WTC11 (cell line): ENCODE results near the gene RGMB. TPM values are rescaled to one million over a fixed set of nuclear protein-coding genes. Genes with fewer than 3 reads are reported as not detected.

Experiments
- ATAC-seq: fragments of 200-7000 bp; cut with Tn5 transposase; 2 replicates; pipeline ENCODE4 v1.10.0; 2021; ENCODE audit warnings: mild to moderate bottlenecking, moderate library complexity
- CTCF ChIA-PET: fragments of 300-600 bp; sonication (Branson Sonifier 250); formaldehyde crosslinking; loops from one replicate; lab custom pipeline; 2021; ENCODE audit warnings: antibody characterized with exemption; lab: Charles Lee
- POLR2A ChIA-PET: fragments of 350-600 bp; sonication (Branson Sonifier 250); formaldehyde crosslinking; loops from one replicate; lab custom pipeline; 2021; ENCODE audit warnings: antibody characterized with exemption; lab: Charles Lee
- DNase-seq: peaks from one replicate; pipeline ENCODE4 v3.0.0; 2021; ENCODE audit warnings: low spot score
- H3K27ac Mint-ChIP-seq: 2 replicates; pipeline ENCODE4 v1.8.0; 2021; ENCODE audit warnings: mixed read lengths
- H3K27me3 Mint-ChIP-seq: 2 replicates; pipeline ENCODE4 v1.8.0; 2021; ENCODE audit warnings: low read depth, mild to moderate bottlenecking, moderate library complexity, mixed read lengths
- H3K36me3 Mint-ChIP-seq: 2 replicates; pipeline ENCODE4 v1.8.0; 2021; ENCODE audit warnings: mixed read lengths
- H3K4me1 Mint-ChIP-seq: 2 replicates; pipeline ENCODE4 v1.8.0; 2022; ENCODE audit warnings: mixed read lengths
- H3K4me3 Mint-ChIP-seq: 2 replicates; pipeline ENCODE4 v1.8.0; 2021; ENCODE audit warnings: mild to moderate bottlenecking, moderate library complexity, mixed read lengths
- H3K9me3 Mint-ChIP-seq: 2 replicates; pipeline ENCODE4 v1.8.0; 2021; ENCODE audit warnings: mixed read lengths
- FOXK1 ChIP-seq: sonication (generic); formaldehyde crosslinking; IDR thresholded peaks from 2 replicates; pipeline ENCODE4 v1.8.0; 2022; ENCODE audit warnings: mild to moderate bottlenecking, moderate library complexity, missing genetic modification reagents
- GABPB1 ChIP-seq: sonication (generic); formaldehyde crosslinking; IDR thresholded peaks from 2 replicates; pipeline ENCODE4 v1.8.1; 2023; ENCODE audit warnings: mild to moderate bottlenecking, missing genetic modification reagents
- HMGA2 ChIP-seq: fragments of 250-450 bp; sonication (Bioruptor Pico); IDR thresholded peaks from 2 replicates; pipeline ENCODE4 v1.4.0; 2021; ENCODE audit warnings: mild to moderate bottlenecking, moderate library complexity
- KAT7 ChIP-seq: sonication (generic); formaldehyde crosslinking; IDR thresholded peaks from 2 replicates; pipeline ENCODE4 v1.8.1; 2023; ENCODE audit warnings: missing genetic modification reagents, mild to moderate bottlenecking, borderline replicate concordance
- NFYB ChIP-seq: sonication (generic); formaldehyde crosslinking; conservative IDR thresholded peaks from 2 replicates; pipeline ENCODE4 v1.8.0; 2022; ENCODE audit warnings: low read depth, missing genetic modification reagents
- NR1H2 ChIP-seq: sonication (generic); formaldehyde crosslinking; IDR thresholded peaks from 2 replicates; pipeline ENCODE4 v1.9.0; 2021; ENCODE audit warnings: mild to moderate bottlenecking, moderate library complexity, missing genetic modification reagents
- NR2C2 ChIP-seq: sonication (generic); formaldehyde crosslinking; IDR thresholded peaks from 2 replicates; pipeline ENCODE4 v1.8.0; 2022; ENCODE audit warnings: mild to moderate bottlenecking, missing genetic modification reagents
- PRRX2 ChIP-seq: fragments of 250-450 bp; sonication (Bioruptor Pico); IDR thresholded peaks from 2 replicates; pipeline ENCODE4 v1.8.0; 2021; ENCODE audit warnings: mild to moderate bottlenecking
- RELA ChIP-seq: sonication (generic); formaldehyde crosslinking; IDR thresholded peaks from 2 replicates; pipeline ENCODE4 v1.8.1; 2022; ENCODE audit warnings: missing genetic modification reagents, mild to moderate bottlenecking, borderline replicate concordance
- SP1 ChIP-seq: sonication (generic); formaldehyde crosslinking; conservative IDR thresholded peaks from 2 replicates; pipeline ENCODE4 v1.8.1; 2022; ENCODE audit warnings: missing genetic modification reagents
- ZBTB21 ChIP-seq: sonication (generic); formaldehyde crosslinking; IDR thresholded peaks from 2 replicates; pipeline ENCODE4 v1.8.1; 2023; ENCODE audit warnings: mild to moderate bottlenecking, missing genetic modification reagents, borderline replicate concordance
- total RNA-seq: library from RNA; stranded (reverse); gene quantifications from 3 replicates; pipeline ENCODE4 v1.2.3, GENCODE V29; 2021
- TF ChIP-seq, protein P1 (sequence below): fragments of 250-450 bp; sonication (Bioruptor Pico); conservative IDR thresholded peaks from 2 replicates; pipeline ENCODE4 v1.9.0; 2021; ENCODE audit warnings: mild to moderate bottlenecking
- TF ChIP-seq, protein P2 (sequence below): sonication (generic); formaldehyde crosslinking; conservative IDR thresholded peaks from 2 replicates; pipeline ENCODE4 v1.8.1; 2022; ENCODE audit warnings: mild to moderate bottlenecking, missing genetic modification reagents
- TF ChIP-seq, protein P3 (sequence below): fragments of 250-450 bp; sonication (Bioruptor Pico); IDR thresholded peaks from 2 replicates; pipeline ENCODE4 v1.9.0; 2021; ENCODE audit warnings: mild to moderate bottlenecking, borderline replicate concordance
- TF ChIP-seq, protein P4 (sequence below): sonication (generic); formaldehyde crosslinking; IDR thresholded peaks from 2 replicates; pipeline ENCODE4 v1.8.0; 2023; ENCODE audit warnings: mild to moderate bottlenecking, missing genetic modification reagents
- TF ChIP-seq, protein P5 (sequence below): sonication (generic); formaldehyde crosslinking; IDR thresholded peaks from 2 replicates; pipeline ENCODE4 v1.8.1; 2023; ENCODE audit warnings: mild to moderate bottlenecking, moderate library complexity, missing genetic modification reagents
- TF ChIP-seq, protein P6 (sequence below): fragments of 250-450 bp; sonication (Bioruptor Pico); IDR thresholded peaks from 2 replicates; pipeline ENCODE4 v1.9.0; 2021; ENCODE audit warnings: mild to moderate bottlenecking

The RGMB gene
- total RNA-seq, 1 experiment from 2014 or later = 33.0 TPM

DNA sequence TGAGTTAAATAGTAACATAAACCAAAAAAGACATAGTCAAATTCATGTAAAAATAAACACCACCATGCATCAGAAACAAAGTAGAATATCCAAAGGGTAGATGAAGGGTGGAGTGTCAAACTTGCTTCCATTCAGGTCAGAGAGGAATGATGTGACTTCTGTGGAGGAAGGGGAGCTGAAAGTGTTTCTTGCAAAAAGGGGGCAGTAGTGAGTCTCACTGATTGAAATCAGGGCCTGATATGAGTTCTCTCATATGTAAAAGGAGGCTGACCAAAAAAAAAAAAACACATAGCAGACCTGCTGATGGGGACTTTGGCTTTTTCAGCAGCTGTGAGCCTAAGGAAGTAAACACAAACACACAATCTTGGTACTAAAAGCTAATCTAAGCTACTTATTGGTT, 38.8 kb upstream of the RGMB start:
- CTCF ChIA-PET = interaction anchor here (0.7 to 1.5 kb wide), 11 partner anchors 11 to 564 kb away, joined by 3 to 15 read pairs (median 4); no protein-coding TSS in a partner anchor
- POLR2A ChIA-PET = interaction anchor here (0.7 kb wide), 1 partner anchor 211 kb away, joined by 3 read pairs; no protein-coding TSS in a partner anchor
- DNase-seq (no peak), ATAC-seq (peak; percentile 51; the same call in 1 of the 2 replicates)
- Mint-ChIP-seq H3K27me3 (no peaks in the 10 kb centered on the region), H3K27ac (no peak overlapping the region), H3K9me3 (peaks cover 34% of the 10 kb centered on the region), H3K4me3 (no peak overlapping the region), H3K4me1 (peaks cover 6% of the 10 kb centered on the region), H3K36me3 (peaks cover 38% of the 10 kb centered on the region)
- TF ChIP-seq GABPB1 (CRISPR knock-in tag) = no peak
- no peak for TF ChIP-seq ZBTB21 (CRISPR knock-in tag)
- TF ChIP-seq HMGA2 (CRISPR knock-in tag) = no peak
- TF ChIP-seq NFYB = no peak
- TF ChIP-seq, protein P1, sequence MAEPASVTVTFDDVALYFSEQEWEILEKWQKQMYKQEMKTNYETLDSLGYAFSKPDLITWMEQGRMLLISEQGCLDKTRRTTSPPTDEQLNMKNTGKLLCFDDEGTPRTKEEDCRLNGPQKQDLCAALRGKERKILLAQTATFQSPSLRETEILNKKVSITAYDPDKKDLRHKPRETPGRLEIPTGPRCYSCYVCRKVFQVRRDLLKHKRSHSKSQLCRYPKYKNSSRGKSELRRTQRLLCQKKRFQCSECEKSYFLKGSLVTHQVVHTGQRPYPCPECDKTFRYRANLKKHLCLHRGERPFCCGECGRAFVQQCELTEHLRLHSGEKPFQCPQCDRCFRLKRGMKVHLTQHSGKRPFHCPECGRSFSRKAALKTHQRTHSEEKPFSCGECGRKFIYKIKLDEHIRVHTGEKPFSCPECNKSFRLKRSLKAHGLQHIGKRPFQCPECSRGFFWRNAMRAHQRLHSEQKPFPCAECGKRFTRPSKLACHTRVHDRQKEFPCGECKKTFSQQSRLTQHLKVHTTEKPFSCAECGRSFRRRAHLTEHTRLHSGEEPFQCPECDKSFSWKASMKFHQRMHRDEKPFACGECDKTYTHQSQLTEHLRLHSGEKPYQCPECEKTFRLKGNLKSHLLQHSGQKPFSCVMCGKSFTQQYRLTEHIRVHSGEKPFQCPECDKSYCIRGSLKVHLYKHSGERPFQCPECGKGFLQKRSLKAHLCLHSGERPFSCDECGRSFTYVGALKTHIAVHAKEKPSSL (CRISPR knock-in tag) = no peak
- TF ChIP-seq, protein P2, sequence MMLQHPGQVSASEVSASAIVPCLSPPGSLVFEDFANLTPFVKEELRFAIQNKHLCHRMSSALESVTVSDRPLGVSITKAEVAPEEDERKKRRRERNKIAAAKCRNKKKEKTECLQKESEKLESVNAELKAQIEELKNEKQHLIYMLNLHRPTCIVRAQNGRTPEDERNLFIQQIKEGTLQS (CRISPR knock-in tag) = no peak
- TF ChIP-seq KAT7 (CRISPR knock-in tag) = no peak
- TF ChIP-seq, protein P3, sequence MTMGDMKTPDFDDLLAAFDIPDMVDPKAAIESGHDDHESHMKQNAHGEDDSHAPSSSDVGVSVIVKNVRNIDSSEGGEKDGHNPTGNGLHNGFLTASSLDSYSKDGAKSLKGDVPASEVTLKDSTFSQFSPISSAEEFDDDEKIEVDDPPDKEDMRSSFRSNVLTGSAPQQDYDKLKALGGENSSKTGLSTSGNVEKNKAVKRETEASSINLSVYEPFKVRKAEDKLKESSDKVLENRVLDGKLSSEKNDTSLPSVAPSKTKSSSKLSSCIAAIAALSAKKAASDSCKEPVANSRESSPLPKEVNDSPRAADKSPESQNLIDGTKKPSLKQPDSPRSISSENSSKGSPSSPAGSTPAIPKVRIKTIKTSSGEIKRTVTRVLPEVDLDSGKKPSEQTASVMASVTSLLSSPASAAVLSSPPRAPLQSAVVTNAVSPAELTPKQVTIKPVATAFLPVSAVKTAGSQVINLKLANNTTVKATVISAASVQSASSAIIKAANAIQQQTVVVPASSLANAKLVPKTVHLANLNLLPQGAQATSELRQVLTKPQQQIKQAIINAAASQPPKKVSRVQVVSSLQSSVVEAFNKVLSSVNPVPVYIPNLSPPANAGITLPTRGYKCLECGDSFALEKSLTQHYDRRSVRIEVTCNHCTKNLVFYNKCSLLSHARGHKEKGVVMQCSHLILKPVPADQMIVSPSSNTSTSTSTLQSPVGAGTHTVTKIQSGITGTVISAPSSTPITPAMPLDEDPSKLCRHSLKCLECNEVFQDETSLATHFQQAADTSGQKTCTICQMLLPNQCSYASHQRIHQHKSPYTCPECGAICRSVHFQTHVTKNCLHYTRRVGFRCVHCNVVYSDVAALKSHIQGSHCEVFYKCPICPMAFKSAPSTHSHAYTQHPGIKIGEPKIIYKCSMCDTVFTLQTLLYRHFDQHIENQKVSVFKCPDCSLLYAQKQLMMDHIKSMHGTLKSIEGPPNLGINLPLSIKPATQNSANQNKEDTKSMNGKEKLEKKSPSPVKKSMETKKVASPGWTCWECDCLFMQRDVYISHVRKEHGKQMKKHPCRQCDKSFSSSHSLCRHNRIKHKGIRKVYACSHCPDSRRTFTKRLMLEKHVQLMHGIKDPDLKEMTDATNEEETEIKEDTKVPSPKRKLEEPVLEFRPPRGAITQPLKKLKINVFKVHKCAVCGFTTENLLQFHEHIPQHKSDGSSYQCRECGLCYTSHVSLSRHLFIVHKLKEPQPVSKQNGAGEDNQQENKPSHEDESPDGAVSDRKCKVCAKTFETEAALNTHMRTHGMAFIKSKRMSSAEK = no peak
- no peak for TF ChIP-seq RELA (CRISPR knock-in tag)
- TF ChIP-seq, protein P4, sequence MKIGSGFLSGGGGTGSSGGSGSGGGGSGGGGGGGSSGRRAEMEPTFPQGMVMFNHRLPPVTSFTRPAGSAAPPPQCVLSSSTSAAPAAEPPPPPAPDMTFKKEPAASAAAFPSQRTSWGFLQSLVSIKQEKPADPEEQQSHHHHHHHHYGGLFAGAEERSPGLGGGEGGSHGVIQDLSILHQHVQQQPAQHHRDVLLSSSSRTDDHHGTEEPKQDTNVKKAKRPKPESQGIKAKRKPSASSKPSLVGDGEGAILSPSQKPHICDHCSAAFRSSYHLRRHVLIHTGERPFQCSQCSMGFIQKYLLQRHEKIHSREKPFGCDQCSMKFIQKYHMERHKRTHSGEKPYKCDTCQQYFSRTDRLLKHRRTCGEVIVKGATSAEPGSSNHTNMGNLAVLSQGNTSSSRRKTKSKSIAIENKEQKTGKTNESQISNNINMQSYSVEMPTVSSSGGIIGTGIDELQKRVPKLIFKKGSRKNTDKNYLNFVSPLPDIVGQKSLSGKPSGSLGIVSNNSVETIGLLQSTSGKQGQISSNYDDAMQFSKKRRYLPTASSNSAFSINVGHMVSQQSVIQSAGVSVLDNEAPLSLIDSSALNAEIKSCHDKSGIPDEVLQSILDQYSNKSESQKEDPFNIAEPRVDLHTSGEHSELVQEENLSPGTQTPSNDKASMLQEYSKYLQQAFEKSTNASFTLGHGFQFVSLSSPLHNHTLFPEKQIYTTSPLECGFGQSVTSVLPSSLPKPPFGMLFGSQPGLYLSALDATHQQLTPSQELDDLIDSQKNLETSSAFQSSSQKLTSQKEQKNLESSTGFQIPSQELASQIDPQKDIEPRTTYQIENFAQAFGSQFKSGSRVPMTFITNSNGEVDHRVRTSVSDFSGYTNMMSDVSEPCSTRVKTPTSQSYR (CRISPR knock-in tag) = no peak
- no peak for TF ChIP-seq SP1 (CRISPR knock-in tag)
- TF ChIP-seq, protein P5, sequence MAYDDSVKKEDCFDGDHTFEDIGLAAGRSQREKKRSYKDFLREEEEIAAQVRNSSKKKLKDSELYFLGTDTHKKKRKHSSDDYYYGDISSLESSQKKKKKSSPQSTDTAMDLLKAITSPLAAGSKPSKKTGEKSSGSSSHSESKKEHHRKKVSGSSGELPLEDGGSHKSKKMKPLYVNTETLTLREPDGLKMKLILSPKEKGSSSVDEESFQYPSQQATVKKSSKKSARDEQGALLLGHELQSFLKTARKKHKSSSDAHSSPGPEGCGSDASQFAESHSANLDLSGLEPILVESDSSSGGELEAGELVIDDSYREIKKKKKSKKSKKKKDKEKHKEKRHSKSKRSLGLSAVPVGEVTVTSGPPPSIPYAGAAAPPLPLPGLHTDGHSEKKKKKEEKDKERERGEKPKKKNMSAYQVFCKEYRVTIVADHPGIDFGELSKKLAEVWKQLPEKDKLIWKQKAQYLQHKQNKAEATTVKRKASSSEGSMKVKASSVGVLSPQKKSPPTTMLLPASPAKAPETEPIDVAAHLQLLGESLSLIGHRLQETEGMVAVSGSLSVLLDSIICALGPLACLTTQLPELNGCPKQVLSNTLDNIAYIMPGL = no peak

DNA sequence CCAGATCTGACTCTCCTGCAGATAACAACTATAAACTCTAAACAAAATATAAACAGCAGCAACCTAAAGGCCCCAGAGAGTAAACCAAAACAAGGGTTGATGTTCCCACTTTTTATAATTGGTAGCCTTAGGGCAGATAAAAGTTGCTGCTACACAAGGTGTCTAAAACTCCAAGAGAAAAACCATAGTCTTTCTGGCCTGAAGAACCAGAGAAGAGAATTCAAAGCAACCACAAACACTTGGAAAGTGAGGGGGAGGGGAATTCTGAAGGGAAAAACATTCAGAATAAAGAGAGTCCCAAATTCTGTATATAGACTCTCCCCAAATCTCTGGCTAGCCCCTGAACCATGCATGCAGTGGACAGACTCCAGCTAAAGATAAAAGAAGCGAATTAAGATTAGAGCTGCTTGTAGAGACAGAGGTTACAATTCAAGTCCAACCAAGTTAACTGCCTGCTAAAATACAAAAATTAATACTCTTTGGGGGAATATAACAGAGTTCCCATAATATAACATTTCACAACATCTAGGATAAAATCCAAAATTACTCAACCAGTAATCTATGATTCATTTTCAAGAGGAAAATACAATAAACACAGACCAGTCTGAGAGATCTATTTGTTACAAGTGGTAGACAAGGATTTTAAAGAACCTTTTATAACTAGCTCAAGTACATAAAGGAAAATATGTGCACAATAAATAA, 37.5 kb upstream of the RGMB start:
- Mint-ChIP-seq H3K27ac (no peak overlapping the region), H3K4me1 (peaks cover 6% of the 10 kb centered on the region), H3K4me3 (no peak overlapping the region), H3K36me3 (peaks cover 38% of the 10 kb centered on the region), H3K27me3 (no peaks in the 10 kb centered on the region), H3K9me3 (peaks cover 34% of the 10 kb centered on the region)
- no peak for ATAC-seq
- ChIA-PET POLR2A (no interaction called here), CTCF (no interaction called here)
- no peak for DNase-seq
- TF ChIP-seq, protein P6, sequence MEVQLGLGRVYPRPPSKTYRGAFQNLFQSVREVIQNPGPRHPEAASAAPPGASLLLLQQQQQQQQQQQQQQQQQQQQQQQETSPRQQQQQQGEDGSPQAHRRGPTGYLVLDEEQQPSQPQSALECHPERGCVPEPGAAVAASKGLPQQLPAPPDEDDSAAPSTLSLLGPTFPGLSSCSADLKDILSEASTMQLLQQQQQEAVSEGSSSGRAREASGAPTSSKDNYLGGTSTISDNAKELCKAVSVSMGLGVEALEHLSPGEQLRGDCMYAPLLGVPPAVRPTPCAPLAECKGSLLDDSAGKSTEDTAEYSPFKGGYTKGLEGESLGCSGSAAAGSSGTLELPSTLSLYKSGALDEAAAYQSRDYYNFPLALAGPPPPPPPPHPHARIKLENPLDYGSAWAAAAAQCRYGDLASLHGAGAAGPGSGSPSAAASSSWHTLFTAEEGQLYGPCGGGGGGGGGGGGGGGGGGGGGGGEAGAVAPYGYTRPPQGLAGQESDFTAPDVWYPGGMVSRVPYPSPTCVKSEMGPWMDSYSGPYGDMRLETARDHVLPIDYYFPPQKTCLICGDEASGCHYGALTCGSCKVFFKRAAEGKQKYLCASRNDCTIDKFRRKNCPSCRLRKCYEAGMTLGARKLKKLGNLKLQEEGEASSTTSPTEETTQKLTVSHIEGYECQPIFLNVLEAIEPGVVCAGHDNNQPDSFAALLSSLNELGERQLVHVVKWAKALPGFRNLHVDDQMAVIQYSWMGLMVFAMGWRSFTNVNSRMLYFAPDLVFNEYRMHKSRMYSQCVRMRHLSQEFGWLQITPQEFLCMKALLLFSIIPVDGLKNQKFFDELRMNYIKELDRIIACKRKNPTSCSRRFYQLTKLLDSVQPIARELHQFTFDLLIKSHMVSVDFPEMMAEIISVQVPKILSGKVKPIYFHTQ (CRISPR knock-in tag) = no peak
- TF ChIP-seq PRRX2 (CRISPR knock-in tag) (no peak), FOXK1 (CRISPR knock-in tag) (no peak), NR2C2 (CRISPR knock-in tag) (no peak), NR1H2 (CRISPR knock-in tag) (no peak)
- TF ChIP-seq, protein P1 (CRISPR knock-in tag) = no peak
